ENCODE measurements around the gene TMEM236. TPM values are rescaled to one million over a fixed set of nuclear protein-coding genes. Genes with fewer than 3 reads are reported as not detected.
A peak's percentile ranks its signal among the peaks of the same experiment; 100 is the strongest.

Gene TMEM236
- total and polyA plus RNA-seq, 2 donors (not counting 3 experiments of a cell fraction or from before 2014, with no cell fraction given), result 0.24 to 0.29 TPM

DNA sequence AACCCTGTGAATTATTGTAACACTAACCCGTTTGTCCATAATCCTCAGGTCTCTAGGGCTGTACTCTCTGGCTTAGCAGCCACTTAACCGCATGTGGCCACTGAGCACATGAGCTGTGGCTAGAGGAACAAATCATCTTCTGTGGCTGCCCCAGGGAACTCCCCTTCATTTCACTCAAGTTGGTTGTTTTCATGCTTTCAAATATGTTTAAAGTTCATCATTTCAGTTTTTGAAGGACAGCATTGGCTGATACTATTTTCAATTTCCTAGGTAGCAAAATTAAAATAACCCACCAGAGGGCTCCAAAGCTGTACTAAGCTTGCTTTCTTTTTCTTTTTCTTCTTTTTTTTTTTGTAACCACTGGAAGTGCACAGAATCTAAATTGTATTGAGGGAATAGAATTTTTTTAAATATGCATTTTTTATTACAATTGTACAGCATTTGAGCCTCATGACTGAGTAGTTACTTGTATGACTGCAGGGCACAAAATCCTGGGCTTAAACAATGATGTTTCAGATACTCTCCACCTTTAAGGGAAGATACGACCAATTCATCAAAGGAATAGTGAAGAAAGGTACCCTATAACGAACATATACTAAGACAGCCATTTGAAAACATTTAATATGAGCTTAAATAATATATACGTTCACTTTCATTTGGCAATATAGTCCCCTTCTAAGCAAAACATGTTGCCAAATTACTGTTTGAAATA, 95.7 kb downstream of the TMEM236 start:
- Histone ChIP-seq H3K4me3 (replicated peaks in 1 of 3; ENCODE audit: insufficient read depth in 1 of 3, low read depth in 1 of 3, low read length in 3 of 3) (no peak overlapping the region), H3K27ac (ENCODE audit: insufficient read depth, low read depth, low read length) (no peak overlapping the region), H2AFZ (ENCODE audit: low read depth, low read length) (peak overlapping the region; percentile 11), H3K79me2 (ENCODE audit: control insufficient read depth, insufficient read depth, low read length) (no peaks in the 10 kb centered on the region), H4K20me1 (replicated peaks; ENCODE audit: control insufficient read depth, extremely low read depth, insufficient read depth, low read length) (no peaks in the 10 kb centered on the region), H3K9ac (replicated peaks; ENCODE audit: extremely low read depth, insufficient read depth, low read length) (no peak overlapping the region), H3K9me3 (replicated peaks; ENCODE audit: control insufficient read depth, insufficient read depth, low read length) (no peaks in the 10 kb centered on the region), H3K36me3 (ENCODE audit: control insufficient read depth in 2 of 2, extremely low read depth in 1 of 2, insufficient read depth in 2 of 2, low read length in 2 of 2) (no peaks in the 10 kb centered on the region), H3K27me3 (ENCODE audit: control insufficient read depth in 2 of 2, insufficient read depth in 2 of 2, low read length in 2 of 2) (no peaks in the 10 kb centered on the region), H3K4me2 (ENCODE audit: insufficient read depth, low read length) (no peak overlapping the region), H3K9me1 (replicated peaks; ENCODE audit: control insufficient read depth, extremely low read depth, insufficient read depth, low read length) (no peaks in the 10 kb centered on the region), H3K4me1 (ENCODE audit: control insufficient read depth, extremely low read depth, insufficient read depth, low read length) (peaks cover 7% of the 10 kb centered on the region)
- ChIA-PET POLR2A (no interaction called here), CTCF (interaction anchor here (0.5 to 2.6 kb wide), 22 partner anchors 9 to 438 kb away, joined by 3 to 24 read pairs (median 4); no protein-coding TSS in a partner anchor)
- TF ChIP-seq, protein P1, sequence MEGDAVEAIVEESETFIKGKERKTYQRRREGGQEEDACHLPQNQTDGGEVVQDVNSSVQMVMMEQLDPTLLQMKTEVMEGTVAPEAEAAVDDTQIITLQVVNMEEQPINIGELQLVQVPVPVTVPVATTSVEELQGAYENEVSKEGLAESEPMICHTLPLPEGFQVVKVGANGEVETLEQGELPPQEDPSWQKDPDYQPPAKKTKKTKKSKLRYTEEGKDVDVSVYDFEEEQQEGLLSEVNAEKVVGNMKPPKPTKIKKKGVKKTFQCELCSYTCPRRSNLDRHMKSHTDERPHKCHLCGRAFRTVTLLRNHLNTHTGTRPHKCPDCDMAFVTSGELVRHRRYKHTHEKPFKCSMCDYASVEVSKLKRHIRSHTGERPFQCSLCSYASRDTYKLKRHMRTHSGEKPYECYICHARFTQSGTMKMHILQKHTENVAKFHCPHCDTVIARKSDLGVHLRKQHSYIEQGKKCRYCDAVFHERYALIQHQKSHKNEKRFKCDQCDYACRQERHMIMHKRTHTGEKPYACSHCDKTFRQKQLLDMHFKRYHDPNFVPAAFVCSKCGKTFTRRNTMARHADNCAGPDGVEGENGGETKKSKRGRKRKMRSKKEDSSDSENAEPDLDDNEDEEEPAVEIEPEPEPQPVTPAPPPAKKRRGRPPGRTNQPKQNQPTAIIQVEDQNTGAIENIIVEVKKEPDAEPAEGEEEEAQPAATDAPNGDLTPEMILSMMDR (IDR thresholded peaks at IDR 0.05; ENCODE audit: extremely low read depth in 1 of 2, insufficient read depth in 1 of 2, low read depth in 1 of 2, low read length in 2 of 2), result peak; percentile 19 to 26
- no peak for TF ChIP-seq MYC (IDR thresholded peaks at IDR 0.05; ENCODE audit: low read depth, low read length)
- FAIRE-seq (peak; percentile 21), DNase-seq (ENCODE audit: low read depth, low spot score) (peak; percentile 31)
- no TSS peak for BruUV-seq (replicated peaks)
- intact Hi-C loops (cut with micrococcal nuclease) (loop anchor here (2.0 to 5.0 kb wide), 3 partner anchors 25 to 367 kb away; partner anchors contain the start of gene MRC1), dilution Hi-C loops (cut with MboI; ENCODE audit: extremely low pct_ligation_motif_present, low sequenced_read_pairs) (no loop called here)

DNA sequence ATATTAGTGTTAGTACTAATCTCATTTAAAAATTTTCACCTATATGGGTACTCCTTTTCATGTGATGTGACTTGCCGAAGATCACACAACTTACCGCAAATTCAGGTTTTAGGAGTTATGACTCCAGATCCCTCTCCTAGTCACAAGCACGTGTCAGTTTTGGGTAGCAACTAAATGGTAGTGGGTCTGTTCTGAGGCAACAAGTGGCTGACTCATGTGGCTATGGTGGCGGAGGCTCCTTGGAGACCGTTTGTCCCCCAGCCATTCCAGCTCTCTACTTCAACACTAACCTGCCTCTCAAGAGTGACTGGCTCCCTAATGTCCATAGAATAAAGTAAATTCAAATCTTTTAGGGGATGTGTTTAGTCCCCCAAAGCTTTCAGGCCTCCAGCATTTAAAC, 96.6 kb downstream of the TMEM236 start:
- Histone ChIP-seq H3K9ac (replicated peaks; ENCODE audit: extremely low read depth, insufficient read depth, low read length) (no peak overlapping the region), H3K27ac (ENCODE audit: insufficient read depth, low read depth, low read length) (no peak overlapping the region), H3K9me3 (replicated peaks; ENCODE audit: control insufficient read depth, insufficient read depth, low read length) (no peaks in the 10 kb centered on the region), H3K4me3 (replicated peaks in 1 of 3; ENCODE audit: insufficient read depth in 1 of 3, low read depth in 1 of 3, low read length in 3 of 3) (no peak overlapping the region), H3K4me1 (ENCODE audit: control insufficient read depth, extremely low read depth, insufficient read depth, low read length) (peaks cover 7% of the 10 kb centered on the region), H3K79me2 (ENCODE audit: control insufficient read depth, insufficient read depth, low read length) (no peaks in the 10 kb centered on the region), H3K36me3 (ENCODE audit: control insufficient read depth in 2 of 2, extremely low read depth in 1 of 2, insufficient read depth in 2 of 2, low read length in 2 of 2) (no peaks in the 10 kb centered on the region), H2AFZ (ENCODE audit: low read depth, low read length) (no peak overlapping the region), H4K20me1 (replicated peaks; ENCODE audit: control insufficient read depth, extremely low read depth, insufficient read depth, low read length) (no peaks in the 10 kb centered on the region), H3K27me3 (ENCODE audit: control insufficient read depth in 2 of 2, insufficient read depth in 2 of 2, low read length in 2 of 2) (no peaks in the 10 kb centered on the region), H3K9me1 (replicated peaks; ENCODE audit: control insufficient read depth, extremely low read depth, insufficient read depth, low read length) (no peaks in the 10 kb centered on the region), H3K4me2 (ENCODE audit: insufficient read depth, low read length) (no peak overlapping the region)
- TF ChIP-seq, protein P2, sequence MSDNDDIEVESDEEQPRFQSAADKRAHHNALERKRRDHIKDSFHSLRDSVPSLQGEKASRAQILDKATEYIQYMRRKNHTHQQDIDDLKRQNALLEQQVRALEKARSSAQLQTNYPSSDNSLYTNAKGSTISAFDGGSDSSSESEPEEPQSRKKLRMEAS (IDR thresholded peaks at IDR 0.05; ENCODE audit: insufficient read depth, insufficient read length), result no peak
- no peak for TF ChIP-seq GATA2 (IDR thresholded peaks at IDR 0.05; ENCODE audit: insufficient read depth, insufficient read length, low read depth, low read length)
- CTCF ChIA-PET, result interaction anchor here (1.3 to 2.6 kb wide), 7 partner anchors 8 to 232 kb away, joined by 4 to 24 read pairs (median 12); no protein-coding TSS in a partner anchor
- DNase-seq (ENCODE audit: low read depth, low spot score), result no peak
- dilution Hi-C loops (cut with MboI; ENCODE audit: extremely low pct_ligation_motif_present, low sequenced_read_pairs), result no loop called here
- POLR2A ChIA-PET, result no interaction called here
- no peak for FAIRE-seq
- BruUV-seq (replicated peaks), result no TSS peak
- intact Hi-C loops (cut with micrococcal nuclease), result loop anchor here (5.0 kb wide), 1 partner anchor 41 kb away; the partner anchor contains the start of gene MRC1

MicroRNAs within 50 kb of the gene (microRNA counts, 767-probe panel; counts per million panel counts)
- microRNA hsa-miR-511, result 723 counts per million, percentile 96 among the panel's probes with 10 or more counts

Small RNAs within 50 kb of the gene (microRNA-seq; reads per million reads assigned to microRNA genes)
- not detected for gene MIR511 (ENCODE audit: borderline number of aligned reads, borderline replicate concordance)

Small RNAs within 50 kb of the gene (small RNA-seq; reads per million reads assigned to genes)
- gene MIR511 (ENCODE audit: insufficient read depth, insufficient read length, low read depth, low replicate concordance), result not detected

Other genes starting within 250 kb of the TMEM236 start
- 25.2 and 26.6 TPM in 2 replicates for gene HACD1, start 134.8 kb upstream of the TMEM236 start, total RNA-seq
- gene HACD1, start 134.8 kb upstream of the TMEM236 start, polyA plus RNA-seq, result 16.1 and 17.4 TPM in 2 replicates
- gene STAM, start 108.0 kb upstream of the TMEM236 start, total RNA-seq, result 20.0 and 20.6 TPM in 2 replicates
- gene STAM, start 108.0 kb upstream of the TMEM236 start, polyA plus RNA-seq, result 16.1 and 17.7 TPM in 2 replicates
- 0.12 and 0.13 TPM in 2 replicates for gene MRC1, start 57.1 kb downstream of the TMEM236 start, total RNA-seq
- gene MRC1, start 57.1 kb downstream of the TMEM236 start, polyA plus RNA-seq, result 0.03 and 0.05 TPM in 2 replicates
- gene SLC39A12, start 199.7 kb downstream of the TMEM236 start, total RNA-seq, result not detected in 2 replicates
- not detected in 2 replicates for gene SLC39A12, start 199.7 kb downstream of the TMEM236 start, polyA plus RNA-seq